K562 (cell line): Measurements from ENCODE around the gene HNMT. TPM values are rescaled to one million over a fixed set of nuclear protein-coding genes. Genes with fewer than 3 reads are reported as not detected.

ENCODE experiments used
- ATAC-seq: fragments of 200-7000 bp; cut with Tn5 transposase; 3 replicates; pipeline ENCODE4 v1.9.1; 2020; ENCODE audit warnings: moderate library complexity
- BruUV-seq: library from RNA; stranded (reverse); fragments of 400-500 nt; replicated peaks from 2 replicates; lab custom pipeline; 2021; lab: Mats Ljungman, UMichigan
- CTCF ChIA-PET: fragments of 300-600 bp; formaldehyde crosslinking; extraction: SDS; loops from one replicate; lab custom pipeline; 2021; ENCODE audit warnings: low intra/inter-chr PET ratio; lab: Yijun Ruan, JAX
- POLR2A ChIA-PET: fragments of 300-600, 350-650 bp; sonication (Branson Sonifier 250); formaldehyde crosslinking; extraction: SDS; loops from one replicate; lab custom pipeline; 2021; ENCODE audit warnings: antibody characterized with exemption, inconsistent platforms; lab: Yijun Ruan, JAX
- DNase-seq, 4 experiments: peaks; one replicate each; pipeline versions ENCODE4 v3.0.0 to v3.0.0-alpha.2; 2011 to 2018; ENCODE audit warnings: low spot score in 3 of 4, mixed read lengths in 3 of 4; ENCODE audit errors: extremely low read depth in 1 of 4
- FAIRE-seq: peaks from 2 replicates; lab custom pipeline; 2011; peaks lifted over from hg19 to GRCh38; lab: Jason Lieb, UNC
- H2AFZ ChIP-seq: 2 replicates; pipeline ENCODE4 v1.6.0; 2011; ENCODE audit warnings: low read depth, low read length, control low read depth, inconsistent platforms
- H3K27ac ChIP-seq: fragments of 200-600 bp; 3 replicates; pipeline ENCODE4 v1.8.0; 2011; ENCODE audit warnings: low read depth, mild to moderate bottlenecking, control low read depth, inconsistent platforms, low read length, moderate library complexity, mixed read lengths; ENCODE audit errors: extremely low read depth
- H3K27me3 ChIP-seq, 2 experiments: fragments of 300-600 bp in 1 of 2; 2 replicates in 1 of 2; 3 replicates in 1 of 2; pipeline versions ENCODE4 v1.6.0 to v1.8.0; 2011; ENCODE audit warnings: inconsistent platforms in 2 of 2, low read length in 2 of 2, mild to moderate bottlenecking in 1 of 2, mixed read lengths in 1 of 2, moderate library complexity in 1 of 2; ENCODE audit not compliant: control insufficient read depth in 2 of 2, insufficient read depth in 2 of 2
- H3K36me3 ChIP-seq: fragments of 300-600 bp; 3 replicates; pipeline ENCODE4 v1.8.0; 2011; ENCODE audit warnings: mild to moderate bottlenecking, low read length, inconsistent platforms; ENCODE audit not compliant: control insufficient read depth, insufficient read depth
- H3K4me1 ChIP-seq, 2 experiments: fragments of 200-600 bp in 1 of 2; replicated peaks in 1 of 2; 2 replicates in 1 of 2; 3 replicates in 1 of 2; pipeline versions ENCODE4 v1.5.1 to v1.8.0; 2011; ENCODE audit warnings: inconsistent platforms in 2 of 2, low read length in 2 of 2, mild to moderate bottlenecking in 1 of 2, mixed read lengths in 1 of 2, moderate library complexity in 1 of 2; ENCODE audit not compliant: control insufficient read depth in 2 of 2, insufficient read depth in 2 of 2
- H3K4me2 ChIP-seq: 2 replicates; pipeline ENCODE4 v1.6.1; 2011; ENCODE audit warnings: low read length, control low read depth, inconsistent platforms, mixed read lengths; ENCODE audit not compliant: insufficient read depth
- H3K4me3 ChIP-seq: fragments of 200-600 bp; sonication (generic), shearing (Covaris generic); 2 replicates; pipeline ENCODE4 v1.5.1; 2016; ENCODE audit warnings: control low read depth, inconsistent platforms
- H3K79me2 ChIP-seq: fragments of 200-600 bp; 3 replicates; pipeline ENCODE4 v1.8.0; 2011; ENCODE audit warnings: low read length, inconsistent platforms; ENCODE audit not compliant: control insufficient read depth, insufficient read depth
- H3K9ac ChIP-seq, 2 experiments: 2 replicates each; pipeline versions ENCODE4 v1.6.0 to v1.6.1; 2011; ENCODE audit warnings: low read depth in 2 of 2, low read length in 2 of 2, control low read depth in 1 of 2, inconsistent platforms in 1 of 2, mild to moderate bottlenecking in 1 of 2, mixed read lengths in 1 of 2; ENCODE audit not compliant: insufficient read depth in 1 of 2
- H3K9me1 ChIP-seq: one replicate; pipeline ENCODE4 v1.6.0; 2011; ENCODE audit warnings: inconsistent platforms, mild to moderate bottlenecking, low read length, moderate library complexity; ENCODE audit not compliant: control insufficient read depth, insufficient read depth
- H3K9me3 ChIP-seq: replicated peaks from 2 replicates; pipeline ENCODE4 v1.5.1; 2011; ENCODE audit warnings: low read depth, low read length, inconsistent platforms; ENCODE audit not compliant: control insufficient read depth, insufficient read depth
- H4K20me1 ChIP-seq: replicated peaks from 2 replicates; pipeline ENCODE4 v1.6.1; 2011; ENCODE audit warnings: low read length, inconsistent platforms, mixed read lengths; ENCODE audit not compliant: control insufficient read depth, insufficient read depth
- CBFA2T2 ChIP-seq: fragments of 450-650 bp; conservative IDR thresholded peaks from 2 replicates; pipeline ENCODE4 v1.6.1; 2017; ENCODE audit warnings: mild to moderate bottlenecking
- FOSL1 ChIP-seq: fragments of 200-800 bp; sonication (Bioruptor generic); conservative IDR thresholded peaks from 2 replicates; pipeline ENCODE4 v1.6.1; 2016; ENCODE audit warnings: missing genetic modification characterization, missing compliant biosample characterization
- POLR2AphosphoS2 ChIP-seq: IDR thresholded peaks from 2 replicates; pipeline ENCODE4 v1.6.1; 2012; ENCODE audit warnings: low read length, improper control_type of control experiment
- THAP12 ChIP-seq: fragments of 250-450 bp; sonication (Bioruptor Pico); IDR thresholded peaks from 2 replicates; pipeline ENCODE4 v1.9.0; 2021; ENCODE audit warnings: mild to moderate bottlenecking, inconsistent platforms
- VEZF1 ChIP-seq: fragments of 200-800 bp; sonication (Bioruptor generic); IDR thresholded peaks from 2 replicates; pipeline ENCODE4 v1.6.1; 2017; ENCODE audit warnings: missing genetic modification characterization, missing compliant biosample characterization
- ZNF311 ChIP-seq: fragments of 250-450 bp; sonication (Bioruptor Pico); IDR thresholded peaks from 2 replicates; pipeline ENCODE4 v1.4.0; 2020; ENCODE audit warnings: mild to moderate bottlenecking, moderate library complexity
- ZNF75A ChIP-seq: fragments of 450-650 bp; formaldehyde crosslinking; IDR thresholded peaks from 2 replicates; pipeline ENCODE4 v1.4.0; 2020; ENCODE audit warnings: mild to moderate bottlenecking
- WGBS: fragments of 100-300 bp; shearing (Covaris generic); methylation state at CpG from one replicate; pipeline ENCODE4 v1.1.6; 2016; ENCODE audit warnings: low coverage, mixed read lengths; ENCODE audit not compliant: insufficient coverage; ENCODE audit errors: missing lambda C conversion rate; 5-methylcytosine and 5-hydroxymethylcytosine counted together
- in situ Hi-C: fragments of 300-500 bp; cut with MboI; formaldehyde crosslinking; loops from 4 replicates; pipeline ENCODE4 v1.15.0; 2018; ENCODE audit warnings: inconsistent platforms, mixed read lengths
- intact Hi-C: fragments of 100-400 bp; cut with micrococcal nuclease; formaldehyde crosslinking; loops from 2 replicates; pipeline ENCODE4 v1.14.2; 2022
- polyA plus RNA-seq, 8 experiments: library from polyadenylated mRNA; depleted of rRNA in 4 of 8; stranded (reverse) in 5 of 8; unstranded in 3 of 8; fragments of >200 nt; fragmentation: Nextera tagmentation in 2 of 8; fragmentation: Illumina TruSeq in 1 of 8; extraction: Ambion mirVana in 2 of 8; extraction: Trizol in 1 of 8; gene quantifications; 2 replicates each; pipeline versions ENCODE4 v1.2.1 to v1.2.3, GENCODE V29; 2011 to 2014; ENCODE audit warnings: inconsistent platforms in 1 of 8, missing spikeins in 1 of 8
- total RNA-seq, 7 experiments: library from RNA; depleted of rRNA in 6 of 7; stranded (reverse); fragments of >200 nt in 6 of 7; fragmentation: Illumina TruSeq in 2 of 7; extraction: Trizol in 2 of 7; gene quantifications; 2 replicates each; pipeline versions ENCODE4 v1.2.1 to v1.2.3, GENCODE V29; 2011 to 2021; ENCODE audit warnings: low replicate concordance in 1 of 7
- TF ChIP-seq, protein P1 (sequence below): sonication (generic); formaldehyde crosslinking; IDR thresholded peaks from 2 replicates; pipeline ENCODE4 v1.8.0; 2023; ENCODE audit warnings: mild to moderate bottlenecking, missing genetic modification reagents
- TF ChIP-seq, protein P2 (sequence below): fragments of 450-650 bp; IDR thresholded peaks from 2 replicates; pipeline ENCODE4 v1.7.1; 2018; ENCODE audit warnings: mild to moderate bottlenecking, low read depth; ENCODE audit not compliant: partially characterized antibody

HNMT gene
- total and polyA plus RNA-seq, 9 of the 15 experiments (the other 6 are each of a cell fraction or from before 2014, with no cell fraction given), result 3.1 to 10.9 (median 5.3) TPM

DNA sequence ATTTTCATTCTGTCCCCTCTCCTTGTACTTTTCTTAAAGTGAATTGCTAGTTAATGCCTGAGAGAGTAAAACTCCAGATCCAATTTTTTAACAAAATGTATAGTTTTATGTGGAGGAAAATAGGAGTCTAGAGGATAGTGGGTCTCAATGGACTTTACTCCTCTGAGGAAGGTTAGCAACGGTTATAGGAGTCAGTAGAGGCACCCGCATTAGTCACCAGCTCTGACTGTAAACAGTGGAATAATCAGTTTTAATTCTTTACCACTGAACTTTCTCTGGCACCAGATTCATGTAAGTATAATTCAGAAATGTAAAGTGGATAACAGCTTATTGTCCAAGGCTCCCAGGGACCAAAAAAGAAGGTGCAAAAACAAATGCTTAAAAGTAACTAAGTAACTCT is 38.7 kb upstream of the HNMT start:
- BruUV-seq, result no TSS peak
- Histone ChIP-seq H3K36me3 (no peaks in the 10 kb centered on the region), H3K9ac (no peak overlapping the region), H3K4me1 (no peaks in the 10 kb centered on the region), H3K79me2 (no peaks in the 10 kb centered on the region), H2AFZ (no peak overlapping the region), H3K9me3 (no peaks in the 10 kb centered on the region), H3K4me3 (no peak overlapping the region), H3K9me1 (no peaks in the 10 kb centered on the region), H3K4me2 (no peak overlapping the region), H4K20me1 (no peaks in the 10 kb centered on the region), H3K27ac (no peak overlapping the region), H3K27me3 (no peaks in the 10 kb centered on the region; a peak in 1 of 5 replicates)
- intact Hi-C loops (no loop called here), in situ Hi-C loops (no loop called here)
- TF ChIP-seq ZNF75A (CRISPR knock-in tag) (no peak), ZNF311 (CRISPR knock-in tag) (no peak), VEZF1 (no peak), FOSL1 (tag) (no peak), POLR2AphosphoS2 (no peak), CBFA2T2 (no peak), THAP12 (no peak)
- TF ChIP-seq, protein P1, sequence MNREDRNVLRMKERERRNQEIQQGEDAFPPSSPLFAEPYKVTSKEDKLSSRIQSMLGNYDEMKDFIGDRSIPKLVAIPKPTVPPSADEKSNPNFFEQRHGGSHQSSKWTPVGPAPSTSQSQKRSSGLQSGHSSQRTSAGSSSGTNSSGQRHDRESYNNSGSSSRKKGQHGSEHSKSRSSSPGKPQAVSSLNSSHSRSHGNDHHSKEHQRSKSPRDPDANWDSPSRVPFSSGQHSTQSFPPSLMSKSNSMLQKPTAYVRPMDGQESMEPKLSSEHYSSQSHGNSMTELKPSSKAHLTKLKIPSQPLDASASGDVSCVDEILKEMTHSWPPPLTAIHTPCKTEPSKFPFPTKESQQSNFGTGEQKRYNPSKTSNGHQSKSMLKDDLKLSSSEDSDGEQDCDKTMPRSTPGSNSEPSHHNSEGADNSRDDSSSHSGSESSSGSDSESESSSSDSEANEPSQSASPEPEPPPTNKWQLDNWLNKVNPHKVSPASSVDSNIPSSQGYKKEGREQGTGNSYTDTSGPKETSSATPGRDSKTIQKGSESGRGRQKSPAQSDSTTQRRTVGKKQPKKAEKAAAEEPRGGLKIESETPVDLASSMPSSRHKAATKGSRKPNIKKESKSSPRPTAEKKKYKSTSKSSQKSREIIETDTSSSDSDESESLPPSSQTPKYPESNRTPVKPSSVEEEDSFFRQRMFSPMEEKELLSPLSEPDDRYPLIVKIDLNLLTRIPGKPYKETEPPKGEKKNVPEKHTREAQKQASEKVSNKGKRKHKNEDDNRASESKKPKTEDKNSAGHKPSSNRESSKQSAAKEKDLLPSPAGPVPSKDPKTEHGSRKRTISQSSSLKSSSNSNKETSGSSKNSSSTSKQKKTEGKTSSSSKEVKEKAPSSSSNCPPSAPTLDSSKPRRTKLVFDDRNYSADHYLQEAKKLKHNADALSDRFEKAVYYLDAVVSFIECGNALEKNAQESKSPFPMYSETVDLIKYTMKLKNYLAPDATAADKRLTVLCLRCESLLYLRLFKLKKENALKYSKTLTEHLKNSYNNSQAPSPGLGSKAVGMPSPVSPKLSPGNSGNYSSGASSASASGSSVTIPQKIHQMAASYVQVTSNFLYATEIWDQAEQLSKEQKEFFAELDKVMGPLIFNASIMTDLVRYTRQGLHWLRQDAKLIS, result no peak
- TF ChIP-seq, protein P2, sequence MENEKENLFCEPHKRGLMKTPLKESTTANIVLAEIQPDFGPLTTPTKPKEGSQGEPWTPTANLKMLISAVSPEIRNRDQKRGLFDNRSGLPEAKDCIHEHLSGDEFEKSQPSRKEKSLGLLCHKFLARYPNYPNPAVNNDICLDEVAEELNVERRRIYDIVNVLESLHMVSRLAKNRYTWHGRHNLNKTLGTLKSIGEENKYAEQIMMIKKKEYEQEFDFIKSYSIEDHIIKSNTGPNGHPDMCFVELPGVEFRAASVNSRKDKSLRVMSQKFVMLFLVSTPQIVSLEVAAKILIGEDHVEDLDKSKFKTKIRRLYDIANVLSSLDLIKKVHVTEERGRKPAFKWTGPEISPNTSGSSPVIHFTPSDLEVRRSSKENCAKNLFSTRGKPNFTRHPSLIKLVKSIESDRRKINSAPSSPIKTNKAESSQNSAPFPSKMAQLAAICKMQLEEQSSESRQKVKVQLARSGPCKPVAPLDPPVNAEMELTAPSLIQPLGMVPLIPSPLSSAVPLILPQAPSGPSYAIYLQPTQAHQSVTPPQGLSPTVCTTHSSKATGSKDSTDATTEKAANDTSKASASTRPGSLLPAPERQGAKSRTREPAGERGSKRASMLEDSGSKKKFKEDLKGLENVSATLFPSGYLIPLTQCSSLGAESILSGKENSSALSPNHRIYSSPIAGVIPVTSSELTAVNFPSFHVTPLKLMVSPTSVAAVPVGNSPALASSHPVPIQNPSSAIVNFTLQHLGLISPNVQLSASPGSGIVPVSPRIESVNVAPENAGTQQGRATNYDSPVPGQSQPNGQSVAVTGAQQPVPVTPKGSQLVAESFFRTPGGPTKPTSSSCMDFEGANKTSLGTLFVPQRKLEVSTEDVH, result no peak
- CTCF ChIA-PET, result no interaction called here
- FAIRE-seq (no peak), DNase-seq (no peak), ATAC-seq (no peak)
- 4% methylated on average over 2 of the region's 2 CpGs for WGBS
- POLR2A ChIA-PET, result no interaction called here
